ENCODE results near the gene SERPIND1.
"Not testable (repeated sequence)": the region's sequence is repeated elsewhere in the genome, so short reads cannot be mapped to it uniquely, and the experiment has no call there.

Gene SERPIND1

GRCh38 chr22:20729194-20729593 lies 44.7 kb upstream of the SERPIND1 start:
- no peak for DNase-seq (ENCODE audit: low read depth)
- H3K4me3 ChIP-seq (ENCODE audit: control insufficient read depth, low read depth, low read length), result no peak overlapping the region
- TF ChIP-seq CTCF (IDR thresholded peaks at IDR 0.05; ENCODE audit: control insufficient read depth, insufficient read depth, low read depth, low read length, missing control alignments), result no peak

- DNase-seq (ENCODE audit: low read depth); H3K4me3 ChIP-seq (ENCODE audit: control insufficient read depth, low read depth, low read length): not testable (repeated sequence)
Observed at GRCh38 chr22:20732431-20732830, 41.5 kb upstream of the SERPIND1 start.

GRCh38 chr22:20735356-20736162 lies 38.4 kb upstream of the SERPIND1 start:
- H3K4me3 ChIP-seq (ENCODE audit: control insufficient read depth, low read depth, low read length); DNase-seq (ENCODE audit: low read depth): not testable (repeated sequence)

GRCh38 chr22:20736891-20737290 lies 37.0 kb upstream of the SERPIND1 start:
- DNase-seq (ENCODE audit: low read depth); H3K4me3 ChIP-seq (ENCODE audit: control insufficient read depth, low read depth, low read length): not testable (repeated sequence)

GRCh38 chr22:20738394-20739089 lies 35.4 kb upstream of the SERPIND1 start:
- no peak for DNase-seq (ENCODE audit: low read depth)
- TF ChIP-seq CTCF (IDR thresholded peaks at IDR 0.05; ENCODE audit: control insufficient read depth, insufficient read depth, low read depth, low read length, missing control alignments), result no peak
- no peak overlapping the region for H3K4me3 ChIP-seq (ENCODE audit: control insufficient read depth, low read depth, low read length)

- no peak for TF ChIP-seq CTCF (IDR thresholded peaks at IDR 0.05; ENCODE audit: control insufficient read depth, insufficient read depth, low read depth, low read length, missing control alignments)
- no peak overlapping the region for H3K4me3 ChIP-seq (ENCODE audit: control insufficient read depth, low read depth, low read length)
Observed at GRCh38 chr22:20740222-20740951, 33.5 kb upstream of the SERPIND1 start.

GRCh38 chr22:20741008-20741633 lies 32.8 kb upstream of the SERPIND1 start:
- TF ChIP-seq CTCF (IDR thresholded peaks at IDR 0.05; ENCODE audit: control insufficient read depth, insufficient read depth, low read depth, low read length, missing control alignments), result no peak
- no peak for DNase-seq (ENCODE audit: low read depth)
- no peak overlapping the region for H3K4me3 ChIP-seq (ENCODE audit: control insufficient read depth, low read depth, low read length)

More at GRCh38 chr22:20740222-20740951, 33.5 kb upstream of the SERPIND1 start:
- no peak for DNase-seq (ENCODE audit: low read depth)
